ENCODE measurements around the gene PIM1. TPM values are rescaled to one million over a fixed set of nuclear protein-coding genes. Genes with fewer than 3 reads are reported as not detected.
A peak's percentile ranks its signal among the peaks of the same experiment; 100 is the strongest.

The PIM1 gene
- total RNA-seq, 1 donor from 2014 or later = 283 TPM

- no peak for ATAC-seq (ENCODE audit: low read depth)
- H3K27ac Mint-ChIP-seq = no peak overlapping the region
- no peak overlapping the region for H3K4me3 Mint-ChIP-seq
- no peak for DNase-seq
- H3K27me3 Mint-ChIP-seq = no peaks in the 10 kb centered on the region
- H3K9me3 Mint-ChIP-seq = no peaks in the 10 kb centered on the region
- intact Hi-C loops (cut with micrococcal nuclease) = no loop called here
- peaks cover 9% of the 10 kb centered on the region for H3K4me1 Mint-ChIP-seq
- TF ChIP-seq, protein P1, sequence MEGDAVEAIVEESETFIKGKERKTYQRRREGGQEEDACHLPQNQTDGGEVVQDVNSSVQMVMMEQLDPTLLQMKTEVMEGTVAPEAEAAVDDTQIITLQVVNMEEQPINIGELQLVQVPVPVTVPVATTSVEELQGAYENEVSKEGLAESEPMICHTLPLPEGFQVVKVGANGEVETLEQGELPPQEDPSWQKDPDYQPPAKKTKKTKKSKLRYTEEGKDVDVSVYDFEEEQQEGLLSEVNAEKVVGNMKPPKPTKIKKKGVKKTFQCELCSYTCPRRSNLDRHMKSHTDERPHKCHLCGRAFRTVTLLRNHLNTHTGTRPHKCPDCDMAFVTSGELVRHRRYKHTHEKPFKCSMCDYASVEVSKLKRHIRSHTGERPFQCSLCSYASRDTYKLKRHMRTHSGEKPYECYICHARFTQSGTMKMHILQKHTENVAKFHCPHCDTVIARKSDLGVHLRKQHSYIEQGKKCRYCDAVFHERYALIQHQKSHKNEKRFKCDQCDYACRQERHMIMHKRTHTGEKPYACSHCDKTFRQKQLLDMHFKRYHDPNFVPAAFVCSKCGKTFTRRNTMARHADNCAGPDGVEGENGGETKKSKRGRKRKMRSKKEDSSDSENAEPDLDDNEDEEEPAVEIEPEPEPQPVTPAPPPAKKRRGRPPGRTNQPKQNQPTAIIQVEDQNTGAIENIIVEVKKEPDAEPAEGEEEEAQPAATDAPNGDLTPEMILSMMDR (IDR thresholded peaks at IDR 0.05) = no peak
- no peaks in the 10 kb centered on the region for H3K36me3 Mint-ChIP-seq (ENCODE audit: low read depth)
- POLR2A ChIA-PET = no interaction called here
- CTCF ChIA-PET = no interaction called here
Observed at GRCh38 chr6:37218061-37218460, 48.1 kb downstream of the PIM1 start.

DNA sequence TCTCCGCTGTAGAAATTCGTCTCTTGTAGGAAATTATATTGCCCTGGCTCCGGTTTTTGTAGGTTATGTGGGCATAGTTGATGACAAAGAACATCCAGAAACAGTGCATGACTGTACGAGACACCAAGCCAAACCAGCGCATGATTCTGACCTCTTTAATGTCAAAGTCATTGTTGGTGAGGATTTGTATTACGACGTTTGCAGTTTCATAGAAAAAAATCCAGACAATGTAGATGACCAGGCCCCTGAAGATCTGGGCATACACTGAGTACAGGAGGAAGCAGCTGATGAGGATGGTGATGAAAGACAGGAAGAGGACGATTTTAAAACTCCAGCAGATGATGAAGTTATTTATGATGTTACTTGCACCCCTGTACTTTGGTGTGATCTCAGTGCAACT, 48.6 kb downstream of the PIM1 start:
- CTCF ChIA-PET = no interaction called here
- Mint-ChIP-seq H3K4me1 (peaks cover 10% of the 10 kb centered on the region), H3K27ac (no peak overlapping the region)

GRCh38 chr6:37221585-37222124, 51.7 kb downstream of the PIM1 start:
- Mint-ChIP-seq H3K27ac (no peak overlapping the region), H3K9me3 (no peaks in the 10 kb centered on the region), H3K36me3 (ENCODE audit: low read depth) (no peaks in the 10 kb centered on the region), H3K4me1 (peaks cover 10% of the 10 kb centered on the region), H3K27me3 (no peaks in the 10 kb centered on the region), H3K4me3 (peak overlapping the region; percentile 82)
- TF ChIP-seq, protein P1 (IDR thresholded peaks at IDR 0.05) = no peak
- POLR2A ChIA-PET = no interaction called here
- DNase-seq = no peak
- no peak for ATAC-seq (ENCODE audit: low read depth)
- intact Hi-C loops (cut with micrococcal nuclease) = loop anchor here (2.0 kb wide), 1 partner anchor 35 kb away; the partner anchor contains the start of gene TBC1D22B
- CTCF ChIA-PET = interaction anchor here (0.8 to 1.7 kb wide), 3 partner anchors 45 to 204 kb away, joined by 3 to 4 read pairs (median 3); no protein-coding TSS in a partner anchor

More for the DNA sequence above, 48.6 kb downstream of the PIM1 start:
- intact Hi-C loops (cut with micrococcal nuclease) = no loop called here
- no peak for DNase-seq
- Mint-ChIP-seq H3K4me3 (no peak overlapping the region), H3K36me3 (ENCODE audit: low read depth) (no peaks in the 10 kb centered on the region), H3K9me3 (no peaks in the 10 kb centered on the region), H3K27me3 (no peaks in the 10 kb centered on the region)
- ATAC-seq (ENCODE audit: low read depth) = no peak
- POLR2A ChIA-PET = no interaction called here
- TF ChIP-seq, protein P1 (IDR thresholded peaks at IDR 0.05) = no peak

- ATAC-seq (ENCODE audit: low read depth) (peak; percentile 94), DNase-seq (peak; percentile 61)
- ChIA-PET CTCF (interaction anchor here (0.8 to 1.7 kb wide), 4 partner anchors 10 to 205 kb away, joined by 3 to 4 read pairs (median 4); no protein-coding TSS in a partner anchor), POLR2A (no interaction called here)
- Mint-ChIP-seq H3K36me3 (ENCODE audit: low read depth) (no peaks in the 10 kb centered on the region), H3K9me3 (no peaks in the 10 kb centered on the region), H3K4me1 (peaks cover 10% of the 10 kb centered on the region), H3K27me3 (no peaks in the 10 kb centered on the region), H3K27ac (no peak overlapping the region), H3K4me3 (peak overlapping the region; percentile 82)
- intact Hi-C loops (cut with micrococcal nuclease) = loop anchor here (2.0 kb wide), 1 partner anchor 34 kb away; the partner anchor contains the start of gene TBC1D22B
- TF ChIP-seq, protein P1 (IDR thresholded peaks at IDR 0.05) = no peak
Observed at GRCh38 chr6:37222125-37222967, 52.4 kb downstream of the PIM1 start.

GRCh38 chr6:37222992-37223391, 53.0 kb downstream of the PIM1 start:
- Mint-ChIP-seq H3K36me3 (ENCODE audit: low read depth) (no peaks in the 10 kb centered on the region), H3K9me3 (no peaks in the 10 kb centered on the region), H3K27ac (no peak overlapping the region), H3K4me3 (peak overlapping the region; percentile 82), H3K4me1 (peaks cover 10% of the 10 kb centered on the region), H3K27me3 (no peaks in the 10 kb centered on the region)
- intact Hi-C loops (cut with micrococcal nuclease) = loop anchor here (2.0 kb wide), 1 partner anchor 34 kb away; the partner anchor contains the start of gene TBC1D22B
- POLR2A ChIA-PET = no interaction called here
- DNase-seq = no peak
- no peak for ATAC-seq (ENCODE audit: low read depth)
- TF ChIP-seq, protein P1 (IDR thresholded peaks at IDR 0.05) = no peak
- CTCF ChIA-PET = interaction anchor here (1.0 kb wide), 1 partner anchor 11 kb away, joined by 4 read pairs; no protein-coding TSS in a partner anchor

Measured in activated B cell treated with CpG ODN at 0.5 μM for 24 hours (primary cell).